Lower lobe of right lung (tissue), 2 donors: Measurements from ENCODE around the gene ANXA6. TPM values are rescaled to one million over a fixed set of nuclear protein-coding genes. Genes with fewer than 3 reads are reported as not detected.

Experiments used
- ATAC-seq, 2 donors: fragments of 200-7000 bp; cut with Tn5 transposase; one replicate each; pipeline ENCODE4 v1.9.1; 2020 to 2022; ENCODE audit warnings: mild to moderate bottlenecking in 2 of 2, moderate library complexity in 2 of 2
- DNase-seq: peaks from one replicate; pipeline ENCODE4 v3.0.0-alpha.2; 2020
- H3K27ac ChIP-seq: fragments of 200-600 bp; one replicate; pipeline ENCODE4 v1.8.0; 2022
- H3K27me3 ChIP-seq: fragments of 200-600 bp; one replicate; pipeline ENCODE4 v1.8.0; 2022; ENCODE audit warnings: low read depth
- H3K36me3 ChIP-seq: fragments of 200-600 bp; one replicate; pipeline ENCODE4 v1.8.0; 2022; ENCODE audit warnings: mild to moderate bottlenecking
- H3K4me1 ChIP-seq: fragments of 200-600 bp; one replicate; pipeline ENCODE4 v1.8.0; 2022
- H3K4me3 ChIP-seq: fragments of 200-600 bp; one replicate; pipeline ENCODE4 v1.8.0; 2022; ENCODE audit warnings: mild to moderate bottlenecking
- H3K9me3 ChIP-seq: fragments of 200-600 bp; one replicate; pipeline ENCODE4 v1.8.0; 2022
- CTCF ChIP-seq: fragments of 200-600 bp; IDR thresholded peaks from one replicate; pipeline ENCODE4 v1.8.0; 2022; ENCODE audit warnings: antibody characterized with exemption, mild to moderate bottlenecking
- intact Hi-C: fragments of 100-400 bp; cut with DNase I; formaldehyde crosslinking; loops from one replicate; pipeline ENCODE4 v1.11.0; 2022
- total RNA-seq: library from RNA; stranded (reverse); fragmentation: NEBNext Ultra II Directional; extraction: Animal tissue kit (Norgen Biotek cat#: 25700); gene quantifications from one replicate; pipeline ENCODE4 v1.2.1, GENCODE V29; 2021
- donor health status: DM: no; HTN: yes; CAD: no; lungs with severe emphysema.

Gene ANXA6
- total RNA-seq, 1 donor from 2014 or later, result 120 TPM

DNA sequence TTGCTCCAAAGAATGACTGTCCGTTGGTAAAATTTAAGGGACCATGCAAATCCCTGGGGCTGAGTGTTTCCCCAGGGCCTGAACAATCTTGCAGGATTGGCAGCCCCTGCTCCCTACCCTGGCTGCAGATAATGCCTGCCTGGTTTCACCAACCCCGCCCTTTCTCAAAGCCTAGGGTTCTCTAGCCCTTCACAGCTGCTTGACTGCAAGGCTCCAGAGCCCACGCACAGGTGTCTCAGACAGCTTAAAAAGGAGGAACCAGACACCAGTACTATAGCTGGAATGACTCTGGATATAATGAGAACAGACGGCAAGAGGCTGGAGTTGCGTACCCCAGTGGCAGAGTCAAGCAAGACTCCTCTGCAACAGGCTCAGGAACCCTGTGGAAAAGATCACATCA, 51.5 kb downstream of the ANXA6 start:
- peaks cover 26% of the 10 kb centered on the region for H3K4me1 ChIP-seq

DNA sequence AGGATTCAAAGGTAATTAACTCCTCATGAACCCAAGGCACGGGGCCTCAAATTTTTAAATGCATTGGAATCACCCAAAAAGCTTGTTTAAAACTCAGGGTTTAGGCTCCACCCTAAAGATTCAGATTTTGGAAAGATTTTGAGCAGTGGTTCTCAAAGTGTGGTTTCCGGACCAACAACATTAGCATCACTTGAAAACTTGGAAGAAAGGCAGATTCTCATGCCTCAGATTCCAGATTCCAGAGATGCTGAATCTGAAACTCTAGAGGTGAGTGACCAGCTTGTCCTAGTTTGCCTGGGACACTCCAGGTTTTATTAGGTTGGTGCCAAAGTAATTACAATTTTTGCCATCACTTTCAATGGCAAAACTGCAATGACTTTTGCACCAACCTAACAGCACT, 52.0 kb downstream of the ANXA6 start:
- H3K27me3 ChIP-seq, result no peaks in the 10 kb centered on the region
- peaks cover 31% of the 10 kb centered on the region for H3K4me1 ChIP-seq
- H3K36me3 ChIP-seq, result peaks cover 80% of the 10 kb centered on the region
- no peak overlapping the region for H3K27ac ChIP-seq
- no peaks in the 10 kb centered on the region for H3K9me3 ChIP-seq
- ATAC-seq (no peak), DNase-seq (no peak)
- intact Hi-C loops, result no loop called here
- no peak for TF ChIP-seq CTCF
- no peak overlapping the region for H3K4me3 ChIP-seq

More for the DNA sequence above, 51.5 kb downstream of the ANXA6 start:
- H3K27me3 ChIP-seq, result no peaks in the 10 kb centered on the region
- no peak overlapping the region for H3K27ac ChIP-seq
- no peak for TF ChIP-seq CTCF
- no peaks in the 10 kb centered on the region for H3K9me3 ChIP-seq
- H3K4me3 ChIP-seq, result no peak overlapping the region
- H3K36me3 ChIP-seq, result peaks cover 83% of the 10 kb centered on the region
- ATAC-seq (no peak), DNase-seq (no peak)
- intact Hi-C loops, result no loop called here

DNA sequence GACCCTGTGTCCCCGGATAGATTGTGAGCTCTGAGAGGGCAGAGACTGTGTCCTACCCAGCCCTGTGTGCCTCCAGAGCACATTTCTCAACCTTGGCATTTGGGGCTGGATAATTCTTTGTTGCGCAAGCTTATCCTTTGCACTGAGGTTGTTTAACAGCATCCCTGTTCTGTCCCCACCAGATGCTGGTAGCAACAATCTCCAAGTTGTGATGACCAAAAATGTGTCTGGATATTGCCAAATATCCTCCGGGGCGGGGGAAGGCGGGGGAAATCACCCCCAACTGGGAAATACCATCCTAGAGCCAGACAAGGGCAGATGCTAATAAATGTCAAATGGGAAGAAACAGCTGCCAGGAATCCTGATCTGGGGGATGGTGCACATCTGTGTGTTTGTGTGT, 52.8 kb downstream of the ANXA6 start:
- peaks cover 38% of the 10 kb centered on the region for H3K4me1 ChIP-seq

GRCh38 chr5:151101746-151102145, 55.8 kb downstream of the ANXA6 start:
- Histone ChIP-seq H3K9me3 (no peaks in the 10 kb centered on the region), H3K27ac (peak overlapping the region; percentile 19), H3K4me1 (peaks cover 54% of the 10 kb centered on the region), H3K27me3 (no peaks in the 10 kb centered on the region), H3K4me3 (no peak overlapping the region), H3K36me3 (peaks cover 44% of the 10 kb centered on the region)
- DNase-seq (no peak), ATAC-seq (no peak)
- no peak for TF ChIP-seq CTCF
- intact Hi-C loops, result no loop called here

More for the DNA sequence above, 52.8 kb downstream of the ANXA6 start:
- peaks cover 73% of the 10 kb centered on the region for H3K36me3 ChIP-seq
- no peak for TF ChIP-seq CTCF
- no peaks in the 10 kb centered on the region for H3K9me3 ChIP-seq
- no peak overlapping the region for H3K4me3 ChIP-seq
- intact Hi-C loops, result no loop called here
- peak; percentile 56 to 63 for ATAC-seq
- no peak for DNase-seq
- peak overlapping the region; percentile 47 for H3K27ac ChIP-seq
- no peaks in the 10 kb centered on the region for H3K27me3 ChIP-seq

DNA sequence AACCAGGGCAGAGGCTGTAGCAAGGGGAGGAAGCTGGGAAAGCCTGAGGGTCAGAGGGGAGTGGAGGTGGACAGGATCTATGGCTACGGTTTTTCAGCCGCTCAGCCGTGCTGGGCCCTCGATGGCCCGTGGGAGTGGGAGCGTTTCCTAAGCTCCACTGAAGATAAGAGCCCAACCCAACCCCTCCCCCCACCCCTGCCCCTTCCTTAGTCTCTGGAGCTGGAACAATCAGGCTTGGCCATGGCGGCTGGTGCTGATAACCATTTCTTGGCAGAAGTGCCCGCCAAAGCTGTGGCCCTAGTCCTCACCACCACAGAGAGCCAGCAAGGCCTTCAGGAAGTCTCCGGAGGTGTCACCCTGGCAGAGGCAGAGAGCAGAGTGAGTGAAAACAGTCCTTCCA, 56.4 kb downstream of the ANXA6 start:
- intact Hi-C loops, result no loop called here
- Histone ChIP-seq H3K27ac (peak overlapping the region; percentile 19), H3K36me3 (peaks cover 38% of the 10 kb centered on the region), H3K4me3 (no peak overlapping the region), H3K27me3 (no peaks in the 10 kb centered on the region), H3K9me3 (no peaks in the 10 kb centered on the region), H3K4me1 (peaks cover 60% of the 10 kb centered on the region)
- ATAC-seq (no peak), DNase-seq (no peak)
- no peak for TF ChIP-seq CTCF

DNA sequence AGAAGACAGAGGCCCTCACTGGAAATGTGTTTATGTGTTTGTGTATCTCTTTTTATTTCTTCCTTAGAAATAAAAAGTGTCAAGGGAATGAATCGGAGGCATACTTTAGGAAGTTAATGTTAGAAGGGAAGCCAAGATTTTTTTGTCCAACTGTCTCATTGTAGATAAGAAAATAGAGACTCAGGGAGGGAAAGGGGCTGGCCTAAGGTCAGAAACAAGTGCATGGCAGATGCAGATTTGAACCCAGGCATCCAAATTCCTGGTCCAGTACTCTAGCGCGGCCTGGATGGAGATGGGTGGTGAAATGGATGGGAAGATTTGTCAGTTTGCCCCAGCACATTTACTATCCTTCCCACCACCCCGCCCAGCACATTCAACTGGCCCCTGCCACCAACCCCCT, 56.9 kb downstream of the ANXA6 start:
- H3K4me3 ChIP-seq, result no peak overlapping the region
- H3K4me1 ChIP-seq, result peaks cover 65% of the 10 kb centered on the region
- peak overlapping the region; percentile 19 for H3K27ac ChIP-seq
- H3K27me3 ChIP-seq, result no peaks in the 10 kb centered on the region
- H3K9me3 ChIP-seq, result no peaks in the 10 kb centered on the region
- no peak for TF ChIP-seq CTCF
- ATAC-seq (no peak), DNase-seq (no peak)
- intact Hi-C loops, result no loop called here
- peaks cover 36% of the 10 kb centered on the region for H3K36me3 ChIP-seq
